Measurements from ENCODE around the gene RRP36.

- no peak for TF ChIP-seq POLR2AphosphoS5 (IDR thresholded peaks at IDR 0.05; ENCODE audit: borderline replicate concordance, low read depth, low read length)
- TF ChIP-seq EZH2 (IDR thresholded peaks at IDR 0.05): no peak
Measured at GRCh38 chr6:42978487-42978838, 43.0 kb upstream of the RRP36 start.

Measured in SK-N-MC (cell line).